HEK293 (cell line): ENCODE results near the gene CCDC32.

ENCODE experiments used
- EGR2 ChIP-seq: fragments of 450-650 bp; formaldehyde crosslinking; IDR thresholded peaks from 2 replicates; pipeline ENCODE4 v1.5.1; 2016; ENCODE audit warnings: low read depth, missing biosample characterization, missing genetic modification characterization
- GLIS2 ChIP-seq: fragments of 450-650 bp; formaldehyde crosslinking; IDR thresholded peaks from 2 replicates; pipeline ENCODE4 v1.5.1; 2016; ENCODE audit warnings: missing biosample characterization, missing genetic modification characterization
- HOXD13 ChIP-seq: sonication (generic); formaldehyde crosslinking; IDR thresholded peaks from 2 replicates; pipeline ENCODE4 v1.8.0; 2022; ENCODE audit warnings: missing genetic modification reagents, borderline replicate concordance
- KLF10 ChIP-seq: fragments of 450-650 bp; IDR thresholded peaks from 2 replicates; pipeline ENCODE4 v1.5.1; 2018; ENCODE audit warnings: missing biosample characterization, mild to moderate bottlenecking, missing genetic modification characterization
- KLF7 ChIP-seq: fragments of 450-650 bp; formaldehyde crosslinking; IDR thresholded peaks from 2 replicates; pipeline ENCODE4 v1.5.1; 2016; ENCODE audit warnings: missing biosample characterization, missing genetic modification characterization, borderline replicate concordance
- MEIS1 ChIP-seq: sonication (generic); formaldehyde crosslinking; IDR thresholded peaks from 2 replicates; pipeline ENCODE4 v1.8.1; 2022; ENCODE audit warnings: missing genetic modification reagents, mild to moderate bottlenecking, borderline replicate concordance
- SETDB1 ChIP-seq: IDR thresholded peaks from one replicate; pipeline ENCODE4 v1.6.1; 2017; ENCODE audit warnings: mild to moderate bottlenecking, low read length, moderate library complexity, mixed read lengths; ENCODE audit not compliant: insufficient read length
- SP3 ChIP-seq: fragments of 450-650 bp; formaldehyde crosslinking; IDR thresholded peaks from 2 replicates; pipeline ENCODE4 v1.5.1; 2016; ENCODE audit warnings: missing biosample characterization, missing genetic modification characterization
- ZFP69B ChIP-seq: fragments of 450-650 bp; formaldehyde crosslinking; IDR thresholded peaks from 2 replicates; pipeline ENCODE4 v1.5.1; 2016; ENCODE audit warnings: missing biosample characterization, missing genetic modification characterization
- ZNF19 ChIP-seq: fragments of 450-650 bp; formaldehyde crosslinking; IDR thresholded peaks from 2 replicates; pipeline ENCODE4; 2016; ENCODE audit warnings: missing biosample characterization, missing genetic modification characterization, low read depth
- ZNF221 ChIP-seq: fragments of 450-650 bp; formaldehyde crosslinking; IDR thresholded peaks from 2 replicates; pipeline ENCODE4 v1.5.1; 2017; ENCODE audit warnings: missing biosample characterization, missing genetic modification characterization, borderline replicate concordance
- ZNF248 ChIP-seq: fragments of 450-650 bp; formaldehyde crosslinking; IDR thresholded peaks from 2 replicates; pipeline ENCODE4 v1.5.1; 2017; ENCODE audit warnings: missing biosample characterization, missing genetic modification characterization
- ZNF311 ChIP-seq: fragments of 450-650 bp; formaldehyde crosslinking; IDR thresholded peaks from 2 replicates; pipeline ENCODE4 v1.5.1; 2017; ENCODE audit warnings: missing biosample characterization, missing genetic modification characterization, borderline replicate concordance
- ZNF37A ChIP-seq: fragments of 450-650 bp; IDR thresholded peaks from 2 replicates; pipeline ENCODE4 v1.5.1; 2018; ENCODE audit warnings: missing biosample characterization, missing genetic modification characterization
- ZNF558 ChIP-seq: fragments of 450-650 bp; formaldehyde crosslinking; IDR thresholded peaks from 2 replicates; pipeline ENCODE4 v1.5.1; 2016; ENCODE audit warnings: missing biosample characterization, missing genetic modification characterization
- ZNF596 ChIP-seq: fragments of 450-650 bp; IDR thresholded peaks from 2 replicates; pipeline ENCODE4 v1.5.0; 2018; ENCODE audit warnings: missing biosample characterization, mild to moderate bottlenecking, missing genetic modification characterization, moderate library complexity
- ZNF621 ChIP-seq: fragments of 450-650 bp; formaldehyde crosslinking; IDR thresholded peaks from 2 replicates; pipeline ENCODE4 v1.5.1; 2017; ENCODE audit warnings: missing biosample characterization, missing genetic modification characterization
- ZNF623 ChIP-seq: fragments of 450-650 bp; formaldehyde crosslinking; IDR thresholded peaks from 2 replicates; pipeline ENCODE4 v1.5.1; 2016; ENCODE audit warnings: missing biosample characterization, missing genetic modification characterization
- ZNF658 ChIP-seq: fragments of 450-650 bp; formaldehyde crosslinking; IDR thresholded peaks from 2 replicates; pipeline ENCODE4; 2016; ENCODE audit warnings: missing biosample characterization, missing genetic modification characterization
- ZNF76 ChIP-seq: fragments of 450-650 bp; formaldehyde crosslinking; IDR thresholded peaks from 2 replicates; pipeline ENCODE4; 2016; ENCODE audit warnings: low read depth, missing biosample characterization, missing genetic modification characterization, borderline replicate concordance
- ZNF768 ChIP-seq: fragments of 450-650 bp; formaldehyde crosslinking; IDR thresholded peaks from 2 replicates; pipeline ENCODE4 v1.5.1; 2018; ENCODE audit warnings: missing biosample characterization, mild to moderate bottlenecking, missing genetic modification characterization
- TF ChIP-seq, protein P1 (sequence below): fragments of 450-650 bp; formaldehyde crosslinking; conservative IDR thresholded peaks from 2 replicates; pipeline ENCODE4 v1.5.1; 2016; ENCODE audit warnings: low read depth, missing biosample characterization, missing genetic modification characterization
- TF ChIP-seq, protein P2 (sequence below): fragments of 450-650 bp; formaldehyde crosslinking; IDR thresholded peaks from 2 replicates; pipeline ENCODE4 v1.5.1; 2016; ENCODE audit warnings: missing biosample characterization, missing genetic modification characterization
- TF ChIP-seq, protein P3 (sequence below): fragments of 450-650 bp; formaldehyde crosslinking; conservative IDR thresholded peaks from 2 replicates; pipeline ENCODE4 v1.5.1; 2016; ENCODE audit warnings: low read depth, missing biosample characterization, missing genetic modification characterization
- TF ChIP-seq, protein P4 (sequence below): fragments of 450-650 bp; formaldehyde crosslinking; IDR thresholded peaks from 2 replicates; pipeline ENCODE4 v1.5.0; 2017; ENCODE audit warnings: missing biosample characterization, missing genetic modification characterization, borderline replicate concordance

Gene CCDC32

DNA sequence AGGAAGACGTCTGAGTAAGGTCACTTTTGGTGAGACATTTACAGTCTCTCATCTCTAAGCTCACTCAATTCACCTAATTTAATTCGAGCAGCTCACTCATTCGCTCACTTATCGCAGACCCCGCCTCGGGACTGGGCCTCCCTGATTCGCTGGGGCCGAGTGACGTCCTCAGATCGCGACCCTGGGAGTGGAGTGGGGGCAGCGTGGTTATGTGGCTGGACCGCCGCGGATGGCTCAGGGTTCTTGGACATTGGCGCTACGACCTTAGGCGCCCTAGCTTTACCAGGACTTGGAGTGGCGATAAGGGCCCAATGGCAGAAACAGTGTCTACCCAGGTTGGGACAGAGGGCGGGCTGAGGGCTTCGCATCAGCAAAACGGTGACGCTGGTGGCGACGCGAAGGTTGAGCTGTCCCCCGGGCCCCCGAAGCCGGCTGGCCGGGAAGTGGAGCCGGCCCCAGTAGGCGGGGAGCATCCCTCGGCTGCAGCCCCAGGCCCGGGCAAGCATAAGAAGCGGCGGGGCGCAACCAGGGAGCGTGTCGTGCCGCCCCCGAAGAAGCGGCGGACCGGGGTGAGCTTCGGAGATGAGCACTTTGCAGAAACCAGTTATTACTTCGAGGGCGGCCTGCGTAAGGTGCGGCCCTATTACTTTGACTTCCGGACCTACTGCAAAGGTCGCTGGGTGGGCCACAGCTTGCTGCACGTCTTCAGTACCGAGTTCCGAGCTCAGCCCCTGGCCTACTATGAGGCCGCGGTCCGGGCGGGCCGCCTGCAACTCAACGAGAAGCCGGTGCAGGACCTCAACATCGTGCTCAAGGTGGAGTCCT, 4.5 kb upstream of the CCDC32 start, which contains the start of gene RPUSD2 (continued):
- TF ChIP-seq KLF10 (tag by site-specific recombination) = peak; percentile 63; the same call in 1 of the 2 replicates
- TF ChIP-seq ZNF37A (tag by site-specific recombination) = no peak
- no peak for TF ChIP-seq ZNF621 (tag by site-specific recombination)
- TF ChIP-seq, protein P1, sequence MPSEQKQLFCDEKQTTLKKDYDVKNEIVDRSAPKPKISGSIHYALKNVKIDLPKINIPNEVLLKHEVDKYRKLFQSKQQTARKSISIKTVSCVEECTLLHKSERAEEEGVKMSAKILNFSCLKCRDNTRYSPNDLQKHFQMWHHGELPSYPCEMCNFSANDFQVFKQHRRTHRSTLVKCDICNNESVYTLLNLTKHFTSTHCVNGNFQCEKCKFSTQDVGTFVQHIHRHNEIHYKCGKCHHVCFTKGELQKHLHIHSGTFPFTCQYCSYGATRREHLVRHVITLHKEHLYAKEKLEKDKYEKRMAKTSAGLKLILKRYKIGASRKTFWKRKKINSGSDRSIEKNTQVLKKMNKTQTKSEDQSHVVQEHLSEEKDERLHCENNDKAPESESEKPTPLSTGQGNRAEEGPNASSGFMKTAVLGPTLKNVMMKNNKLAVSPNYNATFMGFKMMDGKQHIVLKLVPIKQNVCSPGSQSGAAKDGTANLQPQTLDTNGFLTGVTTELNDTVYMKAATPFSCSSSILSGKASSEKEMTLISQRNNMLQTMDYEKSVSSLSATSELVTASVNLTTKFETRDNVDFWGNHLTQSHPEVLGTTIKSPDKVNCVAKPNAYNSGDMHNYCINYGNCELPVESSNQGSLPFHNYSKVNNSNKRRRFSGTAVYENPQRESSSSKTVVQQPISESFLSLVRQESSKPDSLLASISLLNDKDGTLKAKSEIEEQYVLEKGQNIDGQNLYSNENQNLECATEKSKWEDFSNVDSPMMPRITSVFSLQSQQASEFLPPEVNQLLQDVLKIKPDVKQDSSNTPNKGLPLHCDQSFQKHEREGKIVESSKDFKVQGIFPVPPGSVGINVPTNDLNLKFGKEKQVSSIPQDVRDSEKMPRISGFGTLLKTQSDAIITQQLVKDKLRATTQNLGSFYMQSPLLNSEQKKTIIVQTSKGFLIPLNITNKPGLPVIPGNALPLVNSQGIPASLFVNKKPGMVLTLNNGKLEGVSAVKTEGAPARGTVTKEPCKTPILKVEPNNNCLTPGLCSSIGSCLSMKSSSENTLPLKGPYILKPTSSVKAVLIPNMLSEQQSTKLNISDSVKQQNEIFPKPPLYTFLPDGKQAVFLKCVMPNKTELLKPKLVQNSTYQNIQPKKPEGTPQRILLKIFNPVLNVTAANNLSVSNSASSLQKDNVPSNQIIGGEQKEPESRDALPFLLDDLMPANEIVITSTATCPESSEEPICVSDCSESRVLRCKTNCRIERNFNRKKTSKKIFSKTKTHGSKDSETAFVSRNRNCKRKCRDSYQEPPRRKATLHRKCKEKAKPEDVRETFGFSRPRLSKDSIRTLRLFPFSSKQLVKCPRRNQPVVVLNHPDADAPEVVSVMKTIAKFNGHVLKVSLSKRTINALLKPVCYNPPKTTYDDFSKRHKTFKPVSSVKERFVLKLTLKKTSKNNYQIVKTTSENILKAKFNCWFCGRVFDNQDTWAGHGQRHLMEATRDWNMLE (tag by site-specific recombination) = no peak
- no peak for TF ChIP-seq ZNF19 (tag by site-specific recombination)
- TF ChIP-seq, protein P2, sequence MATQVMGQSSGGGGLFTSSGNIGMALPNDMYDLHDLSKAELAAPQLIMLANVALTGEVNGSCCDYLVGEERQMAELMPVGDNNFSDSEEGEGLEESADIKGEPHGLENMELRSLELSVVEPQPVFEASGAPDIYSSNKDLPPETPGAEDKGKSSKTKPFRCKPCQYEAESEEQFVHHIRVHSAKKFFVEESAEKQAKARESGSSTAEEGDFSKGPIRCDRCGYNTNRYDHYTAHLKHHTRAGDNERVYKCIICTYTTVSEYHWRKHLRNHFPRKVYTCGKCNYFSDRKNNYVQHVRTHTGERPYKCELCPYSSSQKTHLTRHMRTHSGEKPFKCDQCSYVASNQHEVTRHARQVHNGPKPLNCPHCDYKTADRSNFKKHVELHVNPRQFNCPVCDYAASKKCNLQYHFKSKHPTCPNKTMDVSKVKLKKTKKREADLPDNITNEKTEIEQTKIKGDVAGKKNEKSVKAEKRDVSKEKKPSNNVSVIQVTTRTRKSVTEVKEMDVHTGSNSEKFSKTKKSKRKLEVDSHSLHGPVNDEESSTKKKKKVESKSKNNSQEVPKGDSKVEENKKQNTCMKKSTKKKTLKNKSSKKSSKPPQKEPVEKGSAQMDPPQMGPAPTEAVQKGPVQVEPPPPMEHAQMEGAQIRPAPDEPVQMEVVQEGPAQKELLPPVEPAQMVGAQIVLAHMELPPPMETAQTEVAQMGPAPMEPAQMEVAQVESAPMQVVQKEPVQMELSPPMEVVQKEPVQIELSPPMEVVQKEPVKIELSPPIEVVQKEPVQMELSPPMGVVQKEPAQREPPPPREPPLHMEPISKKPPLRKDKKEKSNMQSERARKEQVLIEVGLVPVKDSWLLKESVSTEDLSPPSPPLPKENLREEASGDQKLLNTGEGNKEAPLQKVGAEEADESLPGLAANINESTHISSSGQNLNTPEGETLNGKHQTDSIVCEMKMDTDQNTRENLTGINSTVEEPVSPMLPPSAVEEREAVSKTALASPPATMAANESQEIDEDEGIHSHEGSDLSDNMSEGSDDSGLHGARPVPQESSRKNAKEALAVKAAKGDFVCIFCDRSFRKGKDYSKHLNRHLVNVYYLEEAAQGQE = peak; percentile 56
- no peak; the same call in 1 of the 2 replicates for TF ChIP-seq KLF7 (tag by site-specific recombination)
- TF ChIP-seq ZNF248 = no peak
- TF ChIP-seq, protein P3, sequence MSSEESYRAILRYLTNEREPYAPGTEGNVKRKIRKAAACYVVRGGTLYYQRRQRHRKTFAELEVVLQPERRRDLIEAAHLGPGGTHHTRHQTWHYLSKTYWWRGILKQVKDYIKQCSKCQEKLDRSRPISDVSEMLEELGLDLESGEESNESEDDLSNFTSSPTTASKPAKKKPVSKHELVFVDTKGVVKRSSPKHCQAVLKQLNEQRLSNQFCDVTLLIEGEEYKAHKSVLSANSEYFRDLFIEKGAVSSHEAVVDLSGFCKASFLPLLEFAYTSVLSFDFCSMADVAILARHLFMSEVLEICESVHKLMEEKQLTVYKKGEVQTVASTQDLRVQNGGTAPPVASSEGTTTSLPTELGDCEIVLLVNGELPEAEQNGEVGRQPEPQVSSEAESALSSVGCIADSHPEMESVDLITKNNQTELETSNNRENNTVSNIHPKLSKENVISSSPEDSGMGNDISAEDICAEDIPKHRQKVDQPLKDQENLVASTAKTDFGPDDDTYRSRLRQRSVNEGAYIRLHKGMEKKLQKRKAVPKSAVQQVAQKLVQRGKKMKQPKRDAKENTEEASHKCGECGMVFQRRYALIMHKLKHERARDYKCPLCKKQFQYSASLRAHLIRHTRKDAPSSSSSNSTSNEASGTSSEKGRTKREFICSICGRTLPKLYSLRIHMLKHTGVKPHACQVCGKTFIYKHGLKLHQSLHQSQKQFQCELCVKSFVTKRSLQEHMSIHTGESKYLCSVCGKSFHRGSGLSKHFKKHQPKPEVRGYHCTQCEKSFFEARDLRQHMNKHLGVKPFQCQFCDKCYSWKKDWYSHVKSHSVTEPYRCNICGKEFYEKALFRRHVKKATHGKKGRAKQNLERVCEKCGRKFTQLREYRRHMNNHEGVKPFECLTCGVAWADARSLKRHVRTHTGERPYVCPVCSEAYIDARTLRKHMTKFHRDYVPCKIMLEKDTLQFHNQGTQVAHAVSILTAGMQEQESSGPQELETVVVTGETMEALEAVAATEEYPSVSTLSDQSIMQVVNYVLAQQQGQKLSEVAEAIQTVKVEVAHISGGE (tag by site-specific recombination) = peak; percentile 53
- TF ChIP-seq ZNF623 (tag by site-specific recombination) = no peak
- TF ChIP-seq ZNF558 (tag by site-specific recombination) = no peak
- no peak for TF ChIP-seq MEIS1 (CRISPR knock-in tag)
- TF ChIP-seq ZFP69B (tag by site-specific recombination) = 0 out of 2 replicates have a peak, but pooled peaks have one; percentile 21
- TF ChIP-seq ZNF596 = no peak
- no peak for TF ChIP-seq ZNF311
- TF ChIP-seq ZNF768 = no peak
- TF ChIP-seq EGR2 (tag by site-specific recombination) = 0 out of 2 replicates have a peak, but pooled peaks have one; percentile 13
- no peak for TF ChIP-seq SETDB1
- TF ChIP-seq, protein P4, sequence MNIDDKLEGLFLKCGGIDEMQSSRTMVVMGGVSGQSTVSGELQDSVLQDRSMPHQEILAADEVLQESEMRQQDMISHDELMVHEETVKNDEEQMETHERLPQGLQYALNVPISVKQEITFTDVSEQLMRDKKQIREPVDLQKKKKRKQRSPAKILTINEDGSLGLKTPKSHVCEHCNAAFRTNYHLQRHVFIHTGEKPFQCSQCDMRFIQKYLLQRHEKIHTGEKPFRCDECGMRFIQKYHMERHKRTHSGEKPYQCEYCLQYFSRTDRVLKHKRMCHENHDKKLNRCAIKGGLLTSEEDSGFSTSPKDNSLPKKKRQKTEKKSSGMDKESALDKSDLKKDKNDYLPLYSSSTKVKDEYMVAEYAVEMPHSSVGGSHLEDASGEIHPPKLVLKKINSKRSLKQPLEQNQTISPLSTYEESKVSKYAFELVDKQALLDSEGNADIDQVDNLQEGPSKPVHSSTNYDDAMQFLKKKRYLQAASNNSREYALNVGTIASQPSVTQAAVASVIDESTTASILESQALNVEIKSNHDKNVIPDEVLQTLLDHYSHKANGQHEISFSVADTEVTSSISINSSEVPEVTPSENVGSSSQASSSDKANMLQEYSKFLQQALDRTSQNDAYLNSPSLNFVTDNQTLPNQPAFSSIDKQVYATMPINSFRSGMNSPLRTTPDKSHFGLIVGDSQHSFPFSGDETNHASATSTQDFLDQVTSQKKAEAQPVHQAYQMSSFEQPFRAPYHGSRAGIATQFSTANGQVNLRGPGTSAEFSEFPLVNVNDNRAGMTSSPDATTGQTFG (tag by site-specific recombination) = no peak
- peak; percentile 60; the same call in 1 of the 2 replicates for TF ChIP-seq SP3 (tag by site-specific recombination)
- no peak for TF ChIP-seq ZNF658 (tag by site-specific recombination)
- no peak for TF ChIP-seq ZNF221 (tag by site-specific recombination)
- TF ChIP-seq GLIS2 (tag by site-specific recombination) = peak; percentile 12; the same call in 1 of the 2 replicates
- TF ChIP-seq ZNF76 (tag by site-specific recombination) = 0 out of 2 replicates have a peak, but pooled peaks have one; percentile 15
- no peak for TF ChIP-seq HOXD13 (CRISPR knock-in tag)
